GM19438 (cell line): ENCODE data around the gene HPX.
A peak's percentile ranks its signal among the peaks of the same experiment; 100 is the strongest.

Source experiments
- ATAC-seq: cut with Tn5 transposase; IDR thresholded peaks from one replicate; pipeline ENCODE4 v1.9.1; 2021; ENCODE audit warnings: low read depth; ENCODE audit not compliant: unreplicated experiment

The HPX gene, protein sequence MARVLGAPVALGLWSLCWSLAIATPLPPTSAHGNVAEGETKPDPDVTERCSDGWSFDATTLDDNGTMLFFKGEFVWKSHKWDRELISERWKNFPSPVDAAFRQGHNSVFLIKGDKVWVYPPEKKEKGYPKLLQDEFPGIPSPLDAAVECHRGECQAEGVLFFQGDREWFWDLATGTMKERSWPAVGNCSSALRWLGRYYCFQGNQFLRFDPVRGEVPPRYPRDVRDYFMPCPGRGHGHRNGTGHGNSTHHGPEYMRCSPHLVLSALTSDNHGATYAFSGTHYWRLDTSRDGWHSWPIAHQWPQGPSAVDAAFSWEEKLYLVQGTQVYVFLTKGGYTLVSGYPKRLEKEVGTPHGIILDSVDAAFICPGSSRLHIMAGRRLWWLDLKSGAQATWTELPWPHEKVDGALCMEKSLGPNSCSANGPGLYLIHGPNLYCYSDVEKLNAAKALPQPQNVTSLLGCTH

DNA sequence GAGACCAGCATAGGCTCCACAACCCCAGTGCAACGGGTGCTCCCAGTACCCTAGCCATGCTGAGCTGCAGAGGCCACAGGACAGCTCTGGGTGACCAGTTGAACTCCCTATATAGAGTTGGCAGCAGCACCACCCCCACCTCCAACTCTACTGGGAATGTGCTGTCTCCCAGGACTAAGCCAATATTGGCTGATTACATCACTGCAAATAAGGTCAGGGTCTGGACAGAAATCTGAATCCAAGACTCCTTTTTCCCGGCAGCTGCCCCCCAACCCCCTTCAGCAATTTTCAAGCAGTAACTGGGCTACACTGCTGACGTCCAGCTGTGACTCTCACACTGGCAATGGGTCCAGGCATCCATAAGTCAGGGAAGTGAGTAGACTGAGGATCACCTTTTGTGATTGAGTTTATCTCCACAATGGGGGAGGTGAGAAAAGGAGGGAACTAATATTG is at the start of gene HPX:
TSS of gene HPX (minus strand) at position 82 of the 453 bp plus-strand sequence. CDS start at position 58, 24 bp downstream.
- ATAC-seq, result no peak

DNA sequence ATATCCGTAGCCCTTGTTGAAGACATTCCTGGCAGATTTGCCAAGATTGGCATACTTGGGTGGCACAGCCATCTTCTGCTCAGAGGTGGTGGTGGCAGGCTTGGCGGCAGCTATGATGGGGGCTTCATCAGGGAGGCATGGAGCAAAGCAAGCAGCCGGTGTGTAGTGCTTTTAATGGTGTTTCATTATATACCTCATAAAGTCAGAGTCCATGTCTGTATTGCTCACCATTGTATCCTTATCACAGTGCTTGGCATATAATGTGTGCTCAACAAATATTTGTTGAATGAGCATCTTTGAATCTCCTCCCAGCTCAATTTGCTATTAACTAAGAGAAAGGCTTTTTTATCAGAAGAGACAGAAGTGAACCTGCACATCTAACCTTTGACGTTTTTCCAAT is 48.5 kb upstream of the HPX start:
- ATAC-seq, result no peak

DNA sequence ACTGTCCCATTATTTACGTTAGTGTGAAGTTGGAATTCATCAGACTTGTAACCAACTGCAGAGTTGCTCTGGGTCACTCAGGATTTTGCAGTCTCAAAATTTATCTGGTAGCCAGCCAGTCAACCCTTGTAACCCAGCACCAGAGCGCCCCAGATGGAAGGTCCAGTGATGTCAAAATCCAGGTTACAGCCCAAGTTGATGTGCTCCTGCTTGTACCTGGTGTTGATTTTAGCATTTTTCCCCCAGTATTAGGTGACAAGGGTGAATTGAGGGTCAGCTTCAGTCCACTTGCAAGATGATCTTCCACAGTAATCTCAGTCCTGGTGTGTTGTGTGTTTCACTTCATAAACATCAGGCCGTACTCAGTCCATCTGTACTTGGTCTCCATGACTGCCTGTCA is 48.0 kb upstream of the HPX start:
- ATAC-seq, result no peak

DNA sequence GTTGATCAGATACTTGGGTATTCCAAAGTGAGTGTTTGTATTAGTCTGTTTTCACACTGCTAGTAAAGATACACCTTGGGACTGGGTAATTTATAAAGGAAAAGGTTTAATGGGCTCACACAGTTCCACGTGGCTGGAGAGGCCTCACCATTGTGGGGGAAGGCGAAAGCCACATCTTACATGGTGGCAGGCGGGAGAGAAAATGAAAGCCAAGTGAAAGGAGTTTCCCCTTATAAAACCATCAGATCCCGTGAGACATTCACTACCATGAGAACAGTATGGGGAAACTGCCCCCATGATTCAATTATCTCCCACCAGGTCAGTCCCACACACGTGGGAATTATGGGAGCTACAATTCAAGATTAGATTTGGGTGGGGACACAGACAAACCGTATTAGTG is 47.6 kb upstream of the HPX start:
- ATAC-seq, result no peak

DNA sequence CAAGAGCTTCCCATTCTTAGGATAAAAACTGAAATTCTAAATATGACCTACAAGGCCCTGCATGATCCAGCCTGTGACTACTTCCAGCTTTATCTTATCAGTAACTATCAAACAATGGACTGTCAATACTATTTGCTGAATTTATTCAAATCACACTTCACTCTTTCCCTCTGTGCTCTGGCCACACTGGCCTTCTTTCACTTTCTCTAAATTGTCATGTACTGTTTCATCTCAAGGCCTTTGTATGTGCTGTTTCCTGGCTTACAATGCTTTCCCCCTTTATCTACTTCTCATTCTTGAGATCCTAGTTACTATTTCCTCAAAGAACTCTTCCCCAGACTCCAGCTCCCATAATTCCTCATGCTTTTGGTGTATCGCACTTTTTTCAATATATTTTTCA is 46.2 kb upstream of the HPX start:
- ATAC-seq, result no peak

DNA sequence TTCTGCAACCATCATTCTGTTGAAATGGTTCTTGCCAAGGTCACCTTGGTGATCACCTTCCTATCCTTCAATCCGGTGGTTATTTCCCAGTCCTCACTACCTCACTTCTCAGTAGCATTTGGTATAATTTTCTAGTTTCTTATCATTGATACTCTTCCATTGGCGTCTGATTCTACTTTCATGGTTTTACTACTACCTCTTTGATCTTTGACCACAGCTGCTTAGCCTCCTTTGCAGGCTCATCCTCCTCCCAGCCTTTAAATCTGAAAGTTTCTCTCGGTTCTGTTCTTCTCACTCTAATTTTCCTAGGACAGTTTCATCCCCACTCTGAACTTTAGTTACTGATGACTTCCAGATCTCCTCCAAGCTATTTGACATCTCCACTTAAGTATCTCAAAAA is 45.5 kb upstream of the HPX start:
- ATAC-seq, result no peak

DNA sequence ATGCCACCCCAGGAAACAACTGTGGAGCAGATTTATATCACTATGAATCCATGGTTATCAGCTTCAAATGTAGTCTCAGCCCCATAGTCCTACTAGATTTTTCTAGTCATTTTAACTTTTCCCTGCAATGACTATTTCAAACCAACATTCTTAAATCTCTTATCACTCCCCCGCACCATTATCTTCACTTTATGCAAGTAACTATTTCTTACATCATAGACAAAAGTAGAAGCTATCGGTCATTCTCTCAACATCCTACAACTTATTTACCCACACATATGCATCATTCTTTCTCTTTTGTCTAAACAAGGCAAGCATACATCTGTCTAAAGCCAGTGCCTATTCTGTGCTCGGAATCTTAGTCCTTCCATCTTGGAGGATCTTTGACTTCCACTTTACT is 44.9 kb upstream of the HPX start:
- ATAC-seq, result no peak

DNA sequence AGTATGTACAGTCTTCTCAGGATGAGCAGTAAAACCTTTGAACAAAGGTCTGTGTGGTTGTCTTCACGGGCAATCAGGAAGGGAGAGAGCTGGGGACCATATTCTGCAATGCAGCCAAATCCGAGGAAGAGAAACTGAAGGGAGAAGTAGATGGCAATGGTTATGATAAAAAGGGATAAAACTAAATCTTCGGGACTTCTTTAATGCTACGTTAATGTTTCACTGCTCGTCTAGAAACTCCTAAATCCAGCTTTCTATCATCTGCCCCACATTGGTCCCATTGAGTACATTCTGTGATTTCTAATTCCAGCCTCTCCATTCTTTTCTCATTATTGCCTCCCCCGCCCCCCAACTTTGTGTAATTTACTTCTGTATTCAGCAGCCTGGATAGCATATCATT is 42.2 kb upstream of the HPX start:
- no peak for ATAC-seq

DNA sequence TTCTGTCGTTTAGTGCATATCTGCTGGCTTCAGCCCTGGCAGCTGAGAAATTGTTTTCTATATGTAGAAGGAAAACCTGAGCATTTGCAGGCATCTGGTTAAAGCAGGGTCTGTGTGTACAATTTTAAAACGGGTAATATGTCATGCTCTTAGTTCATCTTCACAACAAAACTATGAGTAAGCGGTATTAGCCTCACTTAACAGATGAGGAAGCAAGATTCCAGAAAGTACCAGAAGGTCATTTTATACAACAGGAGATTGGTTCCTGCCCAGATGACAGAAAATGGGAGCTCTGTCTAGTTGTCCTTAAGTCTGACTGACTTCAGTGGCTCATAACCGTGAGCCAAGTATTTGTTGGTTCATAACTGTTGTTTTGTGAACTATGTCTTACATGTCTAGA is 41.7 kb upstream of the HPX start:
- no peak for ATAC-seq

DNA sequence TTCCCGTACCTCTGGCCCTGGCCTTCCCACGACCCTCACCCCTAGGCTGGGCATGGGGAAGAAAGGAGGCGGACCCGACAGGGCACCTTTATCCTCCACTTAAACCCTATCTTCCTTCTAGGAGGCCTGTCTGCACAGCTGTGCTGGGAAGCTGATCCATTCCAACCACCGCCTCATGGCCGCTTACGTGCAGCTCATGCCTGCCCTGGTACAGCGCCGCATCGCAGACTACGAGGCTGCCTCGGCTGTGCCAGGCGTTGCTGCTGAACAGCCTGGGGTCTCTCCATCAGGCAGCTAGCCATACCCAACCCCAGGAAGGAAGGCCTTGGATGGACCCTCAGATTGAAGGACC is 41.1 kb upstream of the HPX start:
- no peak for ATAC-seq

DNA sequence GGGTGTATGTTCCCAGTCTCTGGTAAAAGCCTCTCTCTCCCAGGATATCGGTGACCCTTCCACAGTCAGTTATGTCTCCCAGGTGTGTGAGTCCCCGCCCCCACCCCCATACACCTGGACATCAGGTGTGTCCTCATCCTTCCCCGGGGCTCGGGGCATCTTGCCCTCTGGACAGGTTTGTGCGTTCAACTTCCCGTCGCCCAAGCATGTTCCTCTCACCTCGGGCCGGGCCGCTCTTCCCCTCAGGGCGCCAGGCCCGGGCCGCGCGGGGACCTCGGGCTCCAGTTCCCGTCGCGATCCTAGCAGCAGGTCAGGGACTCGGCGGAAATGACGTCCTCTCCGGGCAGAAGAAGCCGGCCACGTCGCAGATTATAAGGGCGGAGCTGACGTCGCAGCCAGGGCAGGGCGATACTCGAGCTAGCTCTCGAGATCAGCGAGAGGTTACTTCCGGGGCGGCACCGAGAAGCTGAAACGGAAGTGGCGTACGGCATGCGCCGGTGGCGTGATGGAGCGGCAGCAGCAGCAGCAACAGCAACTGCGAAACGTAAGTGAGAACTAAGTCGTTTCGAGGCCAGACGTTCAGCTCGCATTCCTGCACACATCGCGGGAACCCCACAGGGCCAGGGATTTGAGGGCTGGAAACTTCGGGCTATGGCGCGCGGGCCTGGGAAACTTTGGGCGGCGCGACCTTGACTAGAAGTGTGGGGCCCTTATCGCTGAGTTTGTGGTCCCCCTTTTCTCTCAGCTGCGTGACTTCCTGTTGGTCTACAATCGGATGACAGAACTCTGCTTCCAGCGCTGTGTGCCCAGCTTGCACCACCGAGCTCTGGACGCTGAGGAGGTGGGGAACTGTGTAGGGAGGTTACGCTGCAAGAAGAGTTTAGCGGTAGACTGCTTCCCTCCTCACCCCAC is 40.5 kb upstream of the HPX start, which contains the start of the genes ARFIP2 and TIMM10B:
TSS of gene ARFIP2 (minus strand) at position 320 of the 912 bp plus-strand sequence. CDS start 910 bp downstream, outside the sequence.
TSS of gene TIMM10B (plus strand) at position 490 of the 912 bp plus-strand sequence. CDS start at position 506, 16 bp downstream.
- ATAC-seq, result peak; percentile 99

DNA sequence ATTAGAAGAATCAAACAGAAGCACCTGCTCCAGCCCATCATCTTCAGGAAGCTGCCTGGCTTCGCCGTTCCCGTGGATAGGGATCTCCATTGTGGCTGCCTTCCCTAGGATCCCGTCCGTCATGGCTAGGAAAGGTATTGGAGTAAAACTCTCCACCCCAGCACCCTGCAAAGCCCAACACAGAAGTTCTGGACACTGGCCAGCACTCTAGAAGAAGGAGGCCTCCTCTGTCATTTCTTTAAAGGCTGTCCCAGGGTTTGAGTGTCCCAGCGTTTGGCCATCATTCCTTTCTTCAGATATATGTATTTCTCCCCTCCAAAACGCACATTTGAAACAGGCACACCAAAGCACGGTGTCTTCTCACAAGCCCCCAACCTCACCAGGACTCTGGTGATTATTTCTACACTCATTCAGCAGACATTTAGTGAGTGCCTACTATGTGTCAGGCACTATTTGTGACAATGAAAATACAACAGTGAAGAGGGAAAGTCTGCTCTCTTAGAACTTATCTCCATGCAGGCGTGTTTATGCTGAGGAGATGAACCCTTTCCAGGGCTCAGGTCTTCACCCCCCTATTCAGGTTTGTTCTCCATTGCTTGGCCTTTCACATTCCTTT is 39.6 kb upstream of the HPX start:
- no peak for ATAC-seq

DNA sequence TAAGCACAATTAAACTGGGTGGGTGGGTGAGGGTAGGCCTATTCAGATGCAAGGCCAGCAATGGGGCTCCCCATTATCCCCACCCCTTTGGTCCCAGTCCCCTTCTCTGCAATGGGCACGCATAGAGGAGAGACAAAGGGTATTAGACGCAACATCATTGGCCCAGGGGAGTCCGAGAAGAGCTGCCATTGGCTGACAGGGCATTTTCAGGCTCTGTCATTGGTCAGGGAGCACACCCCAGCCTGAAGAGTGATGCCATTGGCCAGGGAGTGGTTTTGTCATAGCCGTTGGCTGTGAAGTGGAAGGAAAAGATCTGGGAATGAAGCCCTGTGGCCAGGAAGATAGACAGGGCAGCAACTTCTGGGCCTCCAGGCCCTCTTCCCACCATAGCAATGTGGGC is 35.8 kb upstream of the HPX start:
- no peak for ATAC-seq

DNA sequence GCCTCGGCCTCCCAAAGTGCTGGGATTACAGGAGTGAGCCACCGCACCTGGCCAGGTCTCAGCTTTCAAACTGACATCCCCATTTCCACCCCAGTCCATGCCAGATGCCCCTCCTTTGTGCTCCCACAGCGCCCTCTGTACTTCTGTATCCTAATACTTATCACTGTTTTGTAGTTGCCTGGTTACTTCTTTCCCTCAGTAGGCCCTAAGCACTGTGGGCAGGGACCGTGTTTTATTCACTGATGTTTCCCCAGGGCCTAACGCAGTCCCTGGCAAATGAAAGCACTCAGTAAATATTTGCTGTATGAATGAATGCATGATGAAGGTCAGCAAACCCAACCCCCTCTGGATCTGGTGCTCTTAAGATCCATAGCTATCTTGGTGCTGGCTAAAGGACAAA is 35.1 kb upstream of the HPX start:
- no peak for ATAC-seq

DNA sequence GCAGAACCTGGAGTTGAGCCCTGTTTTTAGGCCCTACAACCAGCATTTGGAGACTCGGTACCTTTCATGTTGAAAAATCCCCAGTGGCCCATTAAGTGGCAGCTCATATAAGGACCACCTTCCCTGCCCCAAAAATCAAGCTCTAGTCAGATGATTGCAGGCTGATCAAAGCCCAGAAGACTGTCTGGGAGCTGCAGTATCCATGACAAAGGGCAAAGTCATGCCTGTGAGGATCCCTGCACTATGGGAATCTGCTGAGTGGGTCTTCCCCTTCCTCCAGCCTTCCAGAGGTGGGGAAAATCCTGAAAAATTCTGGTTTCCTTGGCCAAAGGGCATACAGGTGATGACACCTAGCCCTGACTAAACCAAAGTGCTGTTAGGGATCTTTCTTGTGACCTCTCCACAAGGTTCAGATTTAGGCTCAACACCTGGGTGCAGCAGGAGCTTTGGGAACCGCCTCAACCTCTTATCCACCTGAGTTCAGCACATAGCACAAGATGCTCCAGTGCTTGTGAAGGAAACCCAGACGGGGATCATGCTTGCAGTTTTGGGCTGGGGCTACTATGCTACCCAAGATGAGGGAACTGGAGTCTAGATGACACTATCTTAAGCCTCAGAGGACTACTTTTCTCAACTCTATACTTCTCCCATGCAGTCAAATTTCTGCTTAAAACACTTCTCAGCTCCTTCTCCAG is 34.2 kb upstream of the HPX start:
- no peak for ATAC-seq

DNA sequence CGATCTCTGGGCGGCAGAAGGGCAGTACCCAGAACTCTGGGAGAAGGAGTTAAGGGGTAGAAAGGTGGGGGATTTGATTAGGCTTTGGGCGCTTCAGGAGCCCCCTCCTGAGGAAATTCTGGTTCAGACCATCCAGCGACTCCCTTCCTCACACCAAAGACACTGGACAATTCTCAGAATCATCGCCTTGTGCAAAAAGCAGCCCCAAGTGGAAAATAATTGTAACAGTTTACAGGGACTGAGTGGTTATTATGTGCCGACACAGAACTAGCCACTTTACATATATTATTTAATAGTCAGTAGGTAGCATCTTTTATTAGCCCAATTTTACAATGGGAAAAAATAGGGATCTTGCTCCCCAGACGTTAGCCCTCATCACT is 33.6 kb upstream of the HPX start:
- ATAC-seq, result no peak

DNA sequence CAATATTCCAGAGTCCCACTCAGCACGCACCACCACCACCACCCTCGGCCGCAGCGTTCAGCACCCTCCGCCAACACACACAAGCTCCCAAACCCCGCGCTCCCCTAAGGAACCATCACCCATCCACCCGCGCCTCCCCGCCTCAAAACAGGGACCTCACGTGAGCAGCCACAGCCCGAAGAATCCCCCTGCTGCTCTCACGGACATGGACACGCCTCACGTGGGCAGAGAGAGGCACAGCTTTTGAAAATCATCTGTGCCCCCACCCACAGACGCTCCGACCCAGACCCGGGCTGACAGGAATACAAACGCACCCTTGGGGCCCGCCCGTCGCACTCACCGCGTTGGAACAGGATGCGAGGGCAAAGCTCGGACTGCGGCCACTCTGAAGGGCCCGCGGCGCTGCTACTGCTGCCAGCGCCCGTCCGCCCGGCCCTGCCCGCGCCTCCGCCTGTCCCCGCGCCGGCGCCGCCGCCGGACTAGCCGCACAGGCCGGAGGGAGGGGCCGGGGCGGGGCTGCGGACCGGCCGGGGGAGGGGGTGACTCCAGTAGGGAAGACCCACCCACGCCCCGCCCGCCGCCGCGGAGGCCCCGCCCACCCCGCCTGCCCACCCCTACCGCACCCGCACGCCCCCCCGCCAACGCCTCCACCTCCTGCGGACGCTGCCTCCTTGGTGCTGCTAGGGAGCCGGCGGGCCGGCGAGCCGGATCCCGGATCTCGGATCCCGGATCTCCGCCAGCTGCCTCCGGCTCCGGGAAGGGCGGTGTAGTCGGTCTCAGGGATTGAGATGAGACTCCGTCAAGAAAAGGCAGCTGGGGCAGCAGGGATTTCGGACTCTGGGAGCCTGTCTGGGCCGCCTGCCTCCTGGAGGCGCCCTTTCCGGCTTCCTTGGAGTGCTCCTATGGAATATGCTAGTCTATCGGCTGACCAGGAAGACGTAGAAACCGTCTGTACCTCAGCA is 32.9 kb upstream of the HPX start, which contains the start of gene TRIM3:
TSS of gene TRIM3 (minus strand) at position 491 of the 962 bp plus-strand sequence. CDS start 8,246 bp downstream, outside the sequence.
- ATAC-seq, result peak; percentile 63

DNA sequence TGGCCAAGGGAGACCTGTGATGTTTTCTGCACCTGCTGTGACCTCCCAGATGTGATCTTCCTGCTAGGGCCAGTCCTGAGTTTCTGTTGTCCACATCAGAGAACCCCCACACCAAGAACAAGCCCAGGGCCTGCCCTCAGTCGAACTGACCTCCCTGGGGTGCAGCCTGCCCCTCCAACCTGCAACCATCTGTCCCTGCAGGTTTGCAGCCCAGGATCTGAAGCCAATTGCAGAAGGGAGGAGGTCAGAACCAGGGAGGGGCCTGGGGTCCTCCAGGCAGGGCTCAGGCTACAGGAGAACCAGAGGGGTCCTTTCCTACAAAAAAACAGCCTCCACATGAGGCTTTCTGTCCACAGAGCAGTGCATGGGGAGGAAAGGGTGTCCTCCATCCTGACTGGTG is 32.1 kb upstream of the HPX start:
- ATAC-seq, result no peak

DNA sequence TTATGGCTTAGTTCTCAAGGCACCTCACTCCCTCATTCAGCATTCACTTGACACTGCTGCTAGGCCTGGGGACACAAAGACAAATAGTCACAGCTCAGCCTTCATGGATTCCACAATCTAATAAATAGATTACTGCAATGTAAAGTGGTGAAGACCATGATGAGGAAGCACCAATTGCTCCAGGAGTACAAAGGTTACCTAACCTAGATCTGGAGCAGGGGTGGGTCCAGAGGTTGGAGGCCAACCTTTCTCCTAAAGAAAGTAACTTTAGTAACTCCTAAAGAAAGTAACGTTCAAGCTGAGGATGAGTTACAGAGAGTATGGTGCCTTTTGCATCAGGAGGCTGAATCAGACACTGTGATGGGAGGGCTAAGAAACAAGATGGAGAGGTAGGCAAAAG is 28.8 kb upstream of the HPX start:
- ATAC-seq, result no peak
